Small intestine (tissue), 7 donors: ENCODE data around the gene TRDMT1. TPM values are rescaled to one million over a fixed set of nuclear protein-coding genes. Genes with fewer than 3 reads are reported as not detected.

Experiments used
- DNase-seq, 2 donors: peaks; one replicate each; pipeline versions ENCODE4 v3.0.0 to v3.0.0-alpha.2; 2013
- FAIRE-seq: peaks from 2 replicates; lab custom pipeline; 2012; peaks lifted over from hg19 to GRCh38; lab: Jason Lieb, UNC
- H3K27ac ChIP-seq, 3 donors: one replicate each; pipeline ENCODE4 v1.5.1; 2013; ENCODE audit warnings: low read length in 2 of 3, mild to moderate bottlenecking in 2 of 3, control low read depth in 1 of 3, inconsistent platforms in 1 of 3, low read depth in 1 of 3, moderate library complexity in 1 of 3
- H3K27me3 ChIP-seq, 3 donors: one replicate each; pipeline ENCODE4 v1.6.1; 2013; ENCODE audit warnings: low read length in 3 of 3, inconsistent platforms in 1 of 3; ENCODE audit not compliant: control insufficient read depth in 3 of 3, insufficient read depth in 3 of 3
- H3K36me3 ChIP-seq, 3 donors: one replicate each; pipeline ENCODE4 v1.6.1; 2013; ENCODE audit warnings: low read length in 3 of 3, inconsistent platforms in 1 of 3, low read depth in 1 of 3, mild to moderate bottlenecking in 1 of 3, moderate library complexity in 1 of 3; ENCODE audit not compliant: control insufficient read depth in 3 of 3, insufficient read depth in 2 of 3
- H3K4me1 ChIP-seq, 3 donors: one replicate each; pipeline ENCODE4 v1.6.1; 2013; ENCODE audit warnings: low read length in 2 of 3, inconsistent platforms in 1 of 3, low read depth in 1 of 3, mild to moderate bottlenecking in 1 of 3, moderate library complexity in 1 of 3; ENCODE audit not compliant: control insufficient read depth in 3 of 3, insufficient read depth in 2 of 3
- H3K4me3 ChIP-seq, 3 donors: one replicate each; pipeline ENCODE4 v1.5.1; 2013; ENCODE audit warnings: low read length in 3 of 3, control low read depth in 1 of 3, inconsistent platforms in 1 of 3, low read depth in 1 of 3, mild to moderate bottlenecking in 1 of 3, moderate library complexity in 1 of 3
- H3K9me3 ChIP-seq, 2 donors: one replicate each; pipeline ENCODE4 v1.6.1; 2013; ENCODE audit warnings: low read depth in 1 of 2, low read length in 1 of 2; ENCODE audit not compliant: control insufficient read depth in 2 of 2, insufficient read depth in 1 of 2
- WGBS, 3 donors: extraction: QIAGEN DNeasy Blood & Tissue Kit; methylation state at CpG; one replicate each; pipeline ENCODE4 v1.1.7; 2013; 5-methylcytosine and 5-hydroxymethylcytosine counted together
- polyA plus RNA-seq, 4 donors: library from polyadenylated mRNA; stranded (reverse) in 3 of 4; unstranded in 1 of 4; fragments of 200-250 nt in 3 of 4; fragments of 120-200 nt in 1 of 4; gene quantifications; one replicate each; pipeline versions ENCODE4 v1.2.1 to v1.2.3, GENCODE V29; 2013
- donor health status: healthy with polysubstance abuse.
- donor health status: control.
- donor health status: control.
- donor health status: Bipolar disorder and iron deficiency.
- donor health status: healthy.

Gene TRDMT1
- polyA plus RNA-seq, 4 donors: 1.4 to 6.0 (median 1.9) TPM

DNA sequence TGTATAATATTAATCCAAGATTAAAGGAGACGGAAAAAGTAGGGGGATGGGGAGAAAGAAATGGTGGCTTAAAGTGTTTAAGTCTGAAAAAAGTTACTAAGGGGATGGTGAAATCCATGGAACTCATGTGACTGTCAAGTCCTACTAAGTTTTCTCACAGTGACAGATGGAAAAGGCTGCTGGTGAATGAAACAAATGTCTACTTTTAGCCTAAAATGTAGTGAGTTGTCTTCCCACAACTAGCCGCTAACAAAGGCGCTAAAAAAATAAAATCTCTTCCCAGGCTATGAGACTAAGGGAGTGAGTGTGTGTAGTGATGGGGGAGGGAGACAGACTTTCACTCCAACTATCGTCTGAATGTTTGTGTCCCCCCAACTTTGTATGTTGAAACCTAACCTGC lies 39.1 kb upstream of the TRDMT1 start:
- Histone ChIP-seq H3K27ac (no peak overlapping the region), H3K27me3 (no peaks in the 10 kb centered on the region), H3K4me1 (no peaks in the 10 kb centered on the region), H3K4me3 (no peak overlapping the region), H3K36me3 (no peaks in the 10 kb centered on the region), H3K9me3 (peaks cover 0 to 5% of the 10 kb centered on the region in 2 donors)
- FAIRE-seq (no peak), DNase-seq (no peak)
- 91 to 97% (median 95%) methylated on average over 4 of the region's 4 CpGs for whole genome bisulfite sequencing, 3 donors

- Histone ChIP-seq H3K36me3 (peaks cover 0 to 4% (median 2%) of the 10 kb centered on the region in 3 donors), H3K4me1 (no peaks in the 10 kb centered on the region), H3K27ac (no peak overlapping the region), H3K27me3 (no peaks in the 10 kb centered on the region), H3K4me3 (no peak overlapping the region), H3K9me3 (peaks cover 0 to 5% of the 10 kb centered on the region in 2 donors)
- 94 to 98% (median 98%) methylated on average over 2 of the region's 2 CpGs for WGBS, 3 donors
- FAIRE-seq: no peak
- DNase-seq: no peak
Observed at GRCh38 chr10:17240096-17240495, 38.6 kb upstream of the TRDMT1 start.

GRCh38 chr10:17239345-17240085 lies 38.0 kb upstream of the TRDMT1 start:
- Histone ChIP-seq H3K27me3 (no peaks in the 10 kb centered on the region), H3K36me3 (peaks cover 0 to 5% (median 4%) of the 10 kb centered on the region in 3 donors), H3K4me3 (no peak overlapping the region), H3K9me3 (peaks cover 0 to 5% of the 10 kb centered on the region in 2 donors), H3K27ac (no peak overlapping the region), H3K4me1 (no peaks in the 10 kb centered on the region)
- FAIRE-seq (no peak), DNase-seq (no peak)
- 77 to 87% (median 85%) methylated on average over 6 of the region's 6 CpGs for WGBS, 3 donors

- H3K9me3 ChIP-seq: peaks cover 0 to 5% of the 10 kb centered on the region in 2 donors
- DNase-seq (peak in 1 of 2 donors; percentile 60), FAIRE-seq (no peak)
- H3K4me3 ChIP-seq: no peak overlapping the region
- H3K27ac ChIP-seq: no peak overlapping the region
- no peaks in the 10 kb centered on the region for H3K27me3 ChIP-seq
- H3K36me3 ChIP-seq: peaks cover 0 to 11% (median 4%) of the 10 kb centered on the region in 3 donors
- 56 to 74% (median 69%) methylated on average over 12 of the region's 12 CpGs for WGBS, 3 donors
- peaks cover 0 to 2% (median 0%) of the 10 kb centered on the region in 3 donors for H3K4me1 ChIP-seq
Observed at GRCh38 chr10:17238445-17239291, 37.2 kb upstream of the TRDMT1 start.

DNA sequence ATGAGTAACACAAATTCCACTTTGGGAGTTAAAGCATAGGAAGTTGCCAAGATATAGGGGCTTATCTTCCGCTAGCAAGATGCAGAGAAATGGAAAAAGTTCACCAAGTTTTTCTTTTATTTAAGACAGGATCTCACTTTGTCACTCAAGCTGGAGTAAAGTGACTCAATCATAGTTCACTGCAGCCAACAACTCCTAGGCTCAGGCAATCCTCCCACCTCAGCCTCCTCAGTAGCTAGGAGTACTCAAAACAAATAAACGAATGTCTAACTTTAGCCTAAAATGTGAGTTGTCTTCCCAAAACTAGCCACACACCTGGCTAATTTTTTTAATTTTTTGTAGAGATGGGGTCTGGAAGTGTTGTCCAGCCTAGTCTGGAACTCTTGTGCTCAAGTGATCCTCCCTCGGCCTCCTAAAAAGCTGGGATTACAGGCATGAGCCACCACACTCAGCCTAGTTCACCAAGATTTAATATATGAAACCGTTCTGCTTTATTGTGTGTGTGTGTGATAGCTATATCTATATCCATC lies 36.5 kb upstream of the TRDMT1 start:
- no peak overlapping the region for H3K27ac ChIP-seq
- H3K4me1 ChIP-seq: peaks cover 0 to 2% (median 0%) of the 10 kb centered on the region in 3 donors
- peaks cover 0 to 14% (median 4%) of the 10 kb centered on the region in 3 donors for H3K36me3 ChIP-seq
- no peaks in the 10 kb centered on the region for H3K27me3 ChIP-seq
- peaks cover 0 to 5% of the 10 kb centered on the region in 2 donors for H3K9me3 ChIP-seq
- FAIRE-seq: no peak
- H3K4me3 ChIP-seq: no peak overlapping the region
- WGBS, 3 donors: 71 to 79% (median 77%) methylated on average over 4 of the region's 4 CpGs
- DNase-seq: no peak

DNA sequence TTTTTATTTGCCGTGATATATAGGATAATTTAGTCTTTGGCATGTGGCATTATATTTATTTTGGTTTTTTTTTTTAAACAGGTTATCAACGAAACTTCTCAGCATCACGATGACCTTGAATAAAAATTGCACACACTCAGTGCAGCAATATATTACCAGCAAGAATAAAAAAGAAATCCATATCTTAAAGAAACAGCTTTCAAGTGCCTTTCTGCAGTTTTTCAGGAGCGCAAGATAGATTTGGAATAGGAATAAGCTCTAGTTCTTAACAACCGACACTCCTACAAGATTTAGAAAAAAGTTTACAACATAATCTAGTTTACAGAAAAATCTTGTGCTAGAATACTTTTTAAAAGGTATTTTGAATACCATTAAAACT lies 35.7 kb upstream of the TRDMT1 start:
- Histone ChIP-seq H3K27ac (no peak overlapping the region), H3K36me3 (peaks cover 0 to 14% (median 4%) of the 10 kb centered on the region in 3 donors), H3K9me3 (peaks cover 0 to 5% of the 10 kb centered on the region in 2 donors), H3K4me1 (peaks cover 0 to 2% (median 0%) of the 10 kb centered on the region in 3 donors), H3K4me3 (no peak overlapping the region), H3K27me3 (no peaks in the 10 kb centered on the region)
- FAIRE-seq: no peak
- DNase-seq: no peak
- WGBS, 3 donors: 77 to 79% (median 78%) methylated on average over 5 of the region's 5 CpGs

DNA sequence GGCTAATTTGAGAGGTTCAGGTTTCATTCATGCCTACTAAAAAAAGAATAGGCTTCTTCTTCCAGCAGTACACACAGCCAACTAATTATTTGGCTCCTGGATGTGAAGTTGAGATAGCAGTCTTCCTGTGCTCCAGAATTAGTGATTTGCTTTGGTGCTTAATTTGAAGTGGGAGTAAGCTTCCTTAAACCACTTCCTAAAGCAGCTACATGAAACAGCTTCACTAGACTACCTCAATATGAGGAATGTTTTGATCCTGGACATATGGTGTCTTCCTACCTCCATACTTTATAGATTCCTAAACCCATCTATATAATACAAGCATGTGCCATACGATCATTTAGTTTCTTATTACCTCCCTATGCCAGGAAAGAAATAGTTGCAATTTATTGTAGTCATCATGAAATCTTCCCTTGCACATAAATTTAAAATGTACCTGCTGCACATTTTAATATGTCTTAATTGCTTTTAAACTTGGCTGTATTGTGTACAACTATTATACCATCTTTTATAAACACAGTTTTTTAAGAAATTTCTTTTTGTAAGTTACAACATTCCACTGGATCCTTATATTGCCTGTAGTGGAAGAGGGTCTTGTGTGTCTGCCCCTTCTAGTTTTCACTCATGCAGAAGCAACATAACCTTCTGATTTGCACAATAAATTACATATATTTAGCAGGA lies 35.1 kb upstream of the TRDMT1 start:
- peaks cover 0 to 14% (median 4%) of the 10 kb centered on the region in 3 donors for H3K36me3 ChIP-seq
- no peak overlapping the region for H3K4me3 ChIP-seq
- 55 to 79% (median 60%) methylated on average over 1 of the region's 1 CpG for WGBS, 3 donors

GRCh38 chr10:17235136-17235535 lies 33.7 kb upstream of the TRDMT1 start:
- WGBS, 3 donors: 72 to 85% (median 84%) methylated on average over 8 of the region's 8 CpGs
- FAIRE-seq: no peak
- H3K4me1 ChIP-seq: peaks cover 0 to 6% (median 2%) of the 10 kb centered on the region in 3 donors
- H3K9me3 ChIP-seq: no peaks in the 10 kb centered on the region
- H3K4me3 ChIP-seq: no peak overlapping the region
- DNase-seq: no peak
- H3K36me3 ChIP-seq: peaks cover 0 to 19% (median 4%) of the 10 kb centered on the region in 3 donors
- no peaks in the 10 kb centered on the region for H3K27me3 ChIP-seq
- H3K27ac ChIP-seq: peak overlapping the region in 1 of 3 donors; percentile 6

More for the DNA sequence above, 35.1 kb upstream of the TRDMT1 start:
- peaks cover 0 to 2% (median 0%) of the 10 kb centered on the region in 3 donors for H3K4me1 ChIP-seq
- FAIRE-seq (no peak), DNase-seq (no peak)
- no peak overlapping the region for H3K27ac ChIP-seq
- H3K27me3 ChIP-seq: no peaks in the 10 kb centered on the region
- H3K9me3 ChIP-seq: peaks cover 0 to under 1% of the 10 kb centered on the region in 2 donors
